Measurements from ENCODE around the gene MNAT1. TPM values are rescaled to one million over a fixed set of nuclear protein-coding genes. Genes with fewer than 3 reads are reported as not detected.

Gene MNAT1
- total RNA-seq, 4 donors from 2014 or later: 4.4 to 69.7 (median 46.9) TPM

- DNase-seq: no peak
- intact Hi-C loops (cut with DNase I; ENCODE audit: low total_unique reads): no loop called here
- no peaks in the 10 kb centered on the region for H3K4me1 ChIP-seq
- no peak for TF ChIP-seq POLR2A (IDR thresholded peaks at IDR 0.05)
- no peak for TF ChIP-seq CTCF (IDR thresholded peaks at IDR 0.05)
- no peaks in the 10 kb centered on the region for H3K9me3 ChIP-seq
- no peaks in the 10 kb centered on the region for H3K36me3 ChIP-seq
- H3K4me3 ChIP-seq: no peak overlapping the region
- no peak overlapping the region for H3K27ac ChIP-seq
- H3K27me3 ChIP-seq: no peaks in the 10 kb centered on the region
These were observed 249.6 kb downstream of the MNAT1 start for GRCh38 chr14:60984196-60984595.

GRCh38 chr14:60986500-60986899, 251.9 kb downstream of the MNAT1 start:
- TF ChIP-seq POLR2A (IDR thresholded peaks at IDR 0.05): no peak
- no peak for TF ChIP-seq CTCF (IDR thresholded peaks at IDR 0.05)
- no peaks in the 10 kb centered on the region for H3K36me3 ChIP-seq
- intact Hi-C loops (cut with DNase I; ENCODE audit: low total_unique reads): no loop called here

GRCh38 chr14:60989599-60989998, 255.0 kb downstream of the MNAT1 start:
- DNase-seq: no peak
- Histone ChIP-seq H3K36me3 (no peaks in the 10 kb centered on the region), H3K27me3 (no peaks in the 10 kb centered on the region), H3K9me3 (no peaks in the 10 kb centered on the region), H3K4me1 (no peaks in the 10 kb centered on the region), H3K27ac (no peak overlapping the region), H3K4me3 (no peak overlapping the region)
- TF ChIP-seq POLR2A (IDR thresholded peaks at IDR 0.05): no peak
- TF ChIP-seq CTCF (IDR thresholded peaks at IDR 0.05): no peak
- intact Hi-C loops (cut with DNase I; ENCODE audit: low total_unique reads): no loop called here

More at GRCh38 chr14:60986500-60986899, 251.9 kb downstream of the MNAT1 start:
- Histone ChIP-seq H3K9me3 (no peaks in the 10 kb centered on the region), H3K27ac (no peak overlapping the region), H3K4me3 (no peak overlapping the region), H3K27me3 (no peaks in the 10 kb centered on the region), H3K4me1 (no peaks in the 10 kb centered on the region)
- no peak for DNase-seq

GRCh38 chr14:60998617-60999016, 264.1 kb downstream of the MNAT1 start:
- no peaks in the 10 kb centered on the region for H3K9me3 ChIP-seq
- intact Hi-C loops (cut with DNase I; ENCODE audit: low total_unique reads): no loop called here
- H3K27ac ChIP-seq: no peak overlapping the region
- TF ChIP-seq CTCF (IDR thresholded peaks at IDR 0.05) (no peak), POLR2A (IDR thresholded peaks at IDR 0.05) (no peak)
- no peaks in the 10 kb centered on the region for H3K36me3 ChIP-seq
- H3K4me1 ChIP-seq: no peaks in the 10 kb centered on the region
- no peak overlapping the region for H3K4me3 ChIP-seq
- no peak for DNase-seq
- no peaks in the 10 kb centered on the region for H3K27me3 ChIP-seq

- Histone ChIP-seq H3K27ac (no peak overlapping the region), H3K36me3 (no peaks in the 10 kb centered on the region), H3K4me3 (no peak overlapping the region), H3K9me3 (no peaks in the 10 kb centered on the region), H3K27me3 (no peaks in the 10 kb centered on the region), H3K4me1 (no peaks in the 10 kb centered on the region)
- intact Hi-C loops (cut with DNase I; ENCODE audit: low total_unique reads): no loop called here
- no peak for TF ChIP-seq CTCF (IDR thresholded peaks at IDR 0.05)
- TF ChIP-seq POLR2A (IDR thresholded peaks at IDR 0.05): no peak
- DNase-seq: no peak
These were observed 265.0 kb downstream of the MNAT1 start for GRCh38 chr14:60999536-60999935.
